Body of pancreas (tissue), 4 donors: ENCODE results near the gene MECR. TPM values are rescaled to one million over a fixed set of nuclear protein-coding genes. Genes with fewer than 3 reads are reported as not detected.

ENCODE experiments used
- ATAC-seq: fragments of 150-250 bp; one replicate; pipeline ENCODE4 v1.9.1; 2016
- DNase-seq, 4 donors: peaks; one replicate each; pipeline ENCODE4 v3.0.0-alpha.2; 2019
- H3K27ac ChIP-seq, 4 donors: fragments of 200-600 bp; sonication (generic); 1 replicate in 3 of 4; 2 replicates in 1 of 4; pipeline versions ENCODE4 v1.5.1 to v1.6.1; 2016 to 2019; ENCODE audit warnings: mild to moderate bottlenecking in 1 of 4, mixed read lengths in 1 of 4, moderate library complexity in 1 of 4
- H3K27me3 ChIP-seq, 2 donors: fragments of 200-600 bp; sonication (generic); one replicate each; pipeline ENCODE4 v1.6.0; 2016; ENCODE audit warnings: mild to moderate bottlenecking in 1 of 2
- H3K36me3 ChIP-seq, 2 donors: fragments of 200-600 bp; sonication (generic); replicated peaks in 1 of 2; 2 replicates each; pipeline ENCODE4 v1.5.1; 2016; ENCODE audit warnings: low read depth in 2 of 2; ENCODE audit not compliant: insufficient read depth in 1 of 2
- H3K4me1 ChIP-seq: fragments of 200-600 bp; sonication (generic); one replicate; pipeline ENCODE4 v1.6.0; 2016
- H3K4me3 ChIP-seq, 2 donors: fragments of 200-600 bp; sonication (generic); 1 replicate in 1 of 2; 2 replicates in 1 of 2; pipeline ENCODE4 v1.5.1; 2016 to 2019
- H3K9me3 ChIP-seq, 3 donors: fragments of 200-600 bp; sonication (generic); 1 replicate in 2 of 3; 2 replicates in 1 of 3; pipeline ENCODE4 v1.5.1; 2016
- CTCF ChIP-seq, 7 experiments: fragments of 450-650 bp in 4 of 7; fragments of 200-600 bp in 3 of 7; sonication (generic) in 3 of 7; IDR thresholded peaks; one replicate each; pipeline ENCODE4 v1.5.1; 2016 to 2019; ENCODE audit warnings: antibody characterized with exemption in 7 of 7
- POLR2A ChIP-seq, 3 donors: fragments of 450-650 bp; IDR thresholded peaks; one replicate each; pipeline ENCODE4 v1.6.1; 2016; ENCODE audit warnings: antibody characterized with exemption in 3 of 3, mild to moderate bottlenecking in 2 of 3
- WGBS, 2 donors: methylation state at CpG; one replicate each; pipeline ENCODE4 v1.1.5; 2017; 5-methylcytosine and 5-hydroxymethylcytosine counted together
- intact Hi-C: fragments of 100-400 bp; cut with DNase I; formaldehyde crosslinking; loops from one replicate; pipeline ENCODE4 v1.15.1; 2023
- total RNA-seq, 2 donors: library from RNA; depleted of rRNA; stranded (reverse); fragments of >200 nt; gene quantifications; one replicate each; pipeline ENCODE4 v1.1.0, GENCODE V29; 2016

MECR gene
- total RNA-seq, 2 donors from 2014 or later = 10.6 to 30.7 TPM

GRCh38 chr1:29256979-29257804, 26.5 kb upstream of the MECR start:
- Histone ChIP-seq H3K36me3 (no peaks in the 10 kb centered on the region), H3K4me3 (no peak overlapping the region), H3K27me3 (no peaks in the 10 kb centered on the region), H3K27ac (peak overlapping the region in 3 of 4 donors; percentile 1 to 43 (median 3)), H3K9me3 (no peaks in the 10 kb centered on the region), H3K4me1 (peaks cover 23% of the 10 kb centered on the region)
- TF ChIP-seq POLR2A (IDR thresholded peaks at IDR 0.05) = no peak
- no peak for TF ChIP-seq CTCF (IDR thresholded peaks at IDR 0.05)
- DNase-seq (peak; percentile 45 to 59 (median 54)), ATAC-seq (peak; percentile 51)
- intact Hi-C loops = no loop called here
- 49 to 62% methylated on average over 8 to 11 of the region's 11 CpGs for WGBS, 2 donors

GRCh38 chr1:29256394-29256793, 25.7 kb upstream of the MECR start:
- H3K4me3 ChIP-seq = no peak overlapping the region
- no peak for ATAC-seq
- no peaks in the 10 kb centered on the region for H3K36me3 ChIP-seq
- WGBS, 2 donors = 62 to 75% methylated on average over 4 to 5 of the region's 5 CpGs
- peak in 1 of 4 donors; percentile 24 for DNase-seq
- peak overlapping the region in 1 of 4 donors; percentile 36 for H3K27ac ChIP-seq
- H3K4me1 ChIP-seq = peaks cover 23% of the 10 kb centered on the region
- no peaks in the 10 kb centered on the region for H3K27me3 ChIP-seq
- TF ChIP-seq POLR2A (IDR thresholded peaks at IDR 0.05) = no peak
- no peak for TF ChIP-seq CTCF (IDR thresholded peaks at IDR 0.05)
- no peaks in the 10 kb centered on the region for H3K9me3 ChIP-seq
- intact Hi-C loops = no loop called here

- Histone ChIP-seq H3K9me3 (no peaks in the 10 kb centered on the region), H3K27ac (no peak overlapping the region), H3K27me3 (no peaks in the 10 kb centered on the region), H3K36me3 (no peaks in the 10 kb centered on the region), H3K4me1 (peaks cover 23% of the 10 kb centered on the region), H3K4me3 (no peak overlapping the region)
- 86 to 92% methylated on average over 9 to 10 of the region's 10 CpGs for WGBS, 2 donors
- intact Hi-C loops = no loop called here
- DNase-seq = no peak
- ATAC-seq = no peak
- TF ChIP-seq POLR2A (IDR thresholded peaks at IDR 0.05) = no peak
- TF ChIP-seq CTCF (IDR thresholded peaks at IDR 0.05) = no peak
Observed at GRCh38 chr1:29255134-29255666, 24.5 kb upstream of the MECR start.

GRCh38 chr1:29254346-29254745, 23.6 kb upstream of the MECR start:
- TF ChIP-seq CTCF (IDR thresholded peaks at IDR 0.05) = no peak
- Histone ChIP-seq H3K36me3 (no peaks in the 10 kb centered on the region), H3K4me3 (no peak overlapping the region), H3K27me3 (no peaks in the 10 kb centered on the region), H3K27ac (no peak overlapping the region), H3K9me3 (no peaks in the 10 kb centered on the region), H3K4me1 (peaks cover 23% of the 10 kb centered on the region)
- 85 to 88% methylated on average over 7 of the region's 7 CpGs for WGBS, 2 donors
- no peak for DNase-seq
- intact Hi-C loops = no loop called here
- ATAC-seq = no peak
